Breast epithelium (tissue), 3 donors: ENCODE results near the gene CDH6.

Experiments
- CTCF ChIP-seq, 3 donors: fragments of 450-650 bp; IDR thresholded peaks; one replicate each; pipeline ENCODE4 v1.5.1; 2016 to 2017; ENCODE audit warnings: antibody characterized with exemption in 3 of 3, mild to moderate bottlenecking in 3 of 3, moderate library complexity in 3 of 3
- POLR2A ChIP-seq: fragments of 450-650 bp; IDR thresholded peaks from one replicate; pipeline ENCODE4 v1.6.1; 2016; ENCODE audit warnings: antibody characterized with exemption, mild to moderate bottlenecking, moderate library complexity
- POLR2AphosphoS5 ChIP-seq, 3 donors: sonication (generic); formaldehyde crosslinking; IDR thresholded peaks; one replicate each; pipeline ENCODE4 v1.6.1; 2017; ENCODE audit warnings: antibody characterized with exemption in 3 of 3

GRCh38 chr5:31324842-31325241, 131.4 kb downstream of the CDH6 start:
- TF ChIP-seq POLR2A (no peak), CTCF (IDR thresholded peaks at IDR 0.05) (no peak), POLR2AphosphoS5 (IDR thresholded peaks at IDR 0.05) (no peak)
